HepG2 (cell line): ENCODE data around the gene LRRC8E. TPM values are rescaled to one million over a fixed set of nuclear protein-coding genes. Genes with fewer than 3 reads are reported as not detected.

Source experiments
- ADNP ChIP-seq: sonication (generic); formaldehyde crosslinking; IDR thresholded peaks from 2 replicates; pipeline ENCODE4 v1.4.0; 2020; ENCODE audit warnings: missing genetic modification reagents
- AHDC1 ChIP-seq: sonication (generic); formaldehyde crosslinking; IDR thresholded peaks from 2 replicates; pipeline ENCODE4 v1.5.1; 2020; ENCODE audit warnings: mild to moderate bottlenecking, missing genetic modification reagents, borderline replicate concordance
- CERS6 ChIP-seq: sonication (generic); formaldehyde crosslinking; IDR thresholded peaks from 2 replicates; pipeline ENCODE4 v1.5.0; 2020; ENCODE audit warnings: missing genetic modification reagents
- DRAP1 ChIP-seq: IDR thresholded peaks from 2 replicates; pipeline ENCODE4 v1.6.1; 2016; ENCODE audit warnings: missing genetic modification reagents, missing compliant biosample characterization
- FIP1L1 ChIP-seq: fragments of 200-400 bp; formaldehyde crosslinking; IDR thresholded peaks from 2 replicates; pipeline ENCODE4 v1.6.1; 2018; ENCODE audit warnings: low read depth, mild to moderate bottlenecking, low read length, moderate library complexity, borderline replicate concordance; ENCODE audit not compliant: insufficient read depth
- FLYWCH1 ChIP-seq: sonication (generic); formaldehyde crosslinking; IDR thresholded peaks from 2 replicates; pipeline ENCODE4 v1.8.1; 2023; ENCODE audit warnings: mild to moderate bottlenecking, missing genetic modification reagents
- HDAC1 ChIP-seq: sonication (generic); formaldehyde crosslinking; IDR thresholded peaks from 2 replicates; pipeline ENCODE4 v1.5.1; 2020; ENCODE audit warnings: mild to moderate bottlenecking, missing genetic modification reagents
- HINFP ChIP-seq: sonication (generic); formaldehyde crosslinking; IDR thresholded peaks from 2 replicates; pipeline ENCODE4 v1.4.0; 2020; ENCODE audit warnings: low read depth, mild to moderate bottlenecking, missing genetic modification reagents
- MAFF ChIP-seq: IDR thresholded peaks from 2 replicates; pipeline ENCODE4 v1.6.1; 2011; ENCODE audit warnings: low read depth, low read length, improper control_type of control experiment
- MZF1 ChIP-seq: sonication (generic); formaldehyde crosslinking; IDR thresholded peaks from 2 replicates; pipeline ENCODE4 v1.8.1; 2023; ENCODE audit warnings: mild to moderate bottlenecking, missing genetic modification reagents, borderline replicate concordance
- PLRG1 ChIP-seq: fragments of 450-650 bp; conservative IDR thresholded peaks from 2 replicates; pipeline ENCODE4 v1.6.1; 2016
- UBTF ChIP-seq: sonication (generic); formaldehyde crosslinking; IDR thresholded peaks from 2 replicates; pipeline ENCODE4 v1.4.0; 2020; ENCODE audit warnings: mild to moderate bottlenecking, missing genetic modification reagents
- ZBTB2 ChIP-seq: sonication (generic); formaldehyde crosslinking; IDR thresholded peaks from 2 replicates; pipeline ENCODE4 v1.8.0; 2022; ENCODE audit warnings: low read depth, missing genetic modification reagents
- ZNF605 ChIP-seq: sonication (generic); formaldehyde crosslinking; IDR thresholded peaks from 2 replicates; pipeline ENCODE4 v1.8.0; 2022; ENCODE audit warnings: mild to moderate bottlenecking, missing genetic modification reagents
- ZNF724P ChIP-seq: sonication (generic); formaldehyde crosslinking; IDR thresholded peaks from 2 replicates; pipeline ENCODE4 v1.8.0; 2022; ENCODE audit warnings: missing genetic modification reagents, borderline replicate concordance
- ZZZ3 ChIP-seq: sonication (generic); formaldehyde crosslinking; IDR thresholded peaks from 2 replicates; pipeline ENCODE4 v1.4.0; 2020; ENCODE audit warnings: missing genetic modification reagents, mild to moderate bottlenecking, borderline replicate concordance
- polyA plus RNA-seq, 8 experiments: library from polyadenylated mRNA; depleted of rRNA in 3 of 8; stranded (reverse) in 7 of 8; unstranded in 1 of 8; fragments of >200 nt; fragmentation: Illumina TruSeq in 4 of 8; extraction: Trizol in 4 of 8; gene quantifications; 2 replicates each; pipeline versions ENCODE4 v1.2.1 to v1.2.3, GENCODE V29; 2011 to 2016; ENCODE audit warnings: low read depth in 4 of 8, missing spikeins in 1 of 8, mixed read lengths in 1 of 8; ENCODE audit not compliant: insufficient read depth in 1 of 8
- total RNA-seq, 5 experiments: library from RNA; depleted of rRNA; stranded (reverse); fragments of >200 nt; fragmentation: Illumina TruSeq; extraction: Trizol; gene quantifications; 2 replicates each; pipeline ENCODE4 v1.2.3, GENCODE V29; 2016; ENCODE audit warnings: low read depth in 1 of 5

Gene LRRC8E
- total and polyA plus RNA-seq, 2 of the 13 experiments (the other 11 are each of a cell fraction or from before 2014, with no cell fraction given): 8.0 to 10.3 TPM

- TF ChIP-seq AHDC1 (no peak), ZNF724P (CRISPR knock-in tag) (no peak), MZF1 (CRISPR knock-in tag) (no peak), UBTF (CRISPR knock-in tag) (0 out of 2 replicates have a peak, but pooled peaks have one; percentile 2), FLYWCH1 (CRISPR knock-in tag) (no peak), PLRG1 (no peak), ZNF605 (CRISPR knock-in tag) (no peak), DRAP1 (CRISPR knock-in tag) (peak; percentile 44; the same call in 1 of the 2 replicates), CERS6 (CRISPR knock-in tag) (no peak), HDAC1 (CRISPR knock-in tag) (peak; percentile 28), MAFF (no peak), HINFP (CRISPR knock-in tag) (peak; percentile 5; the same call in 1 of the 2 replicates), ZZZ3 (CRISPR knock-in tag) (no peak), ZBTB2 (CRISPR knock-in tag) (no peak), FIP1L1 (no peak), ADNP (no peak)
These were observed 18.8 kb upstream of the LRRC8E start (continued) for GRCh38 chr19:7869453-7869909.
